Ovary (tissue), 3 donors: Measurements from ENCODE around the gene CACNA2D1.

Experiments
- CTCF ChIP-seq, 3 donors: fragments of 450-650 bp in 2 of 3; fragments of 200-600 bp in 1 of 3; IDR thresholded peaks; one replicate each; pipeline versions ENCODE4 v1.5.1 to v1.8.0; 2016 to 2022; ENCODE audit warnings: antibody characterized with exemption in 3 of 3, mild to moderate bottlenecking in 1 of 3
- POLR2A ChIP-seq: fragments of 450-650 bp; IDR thresholded peaks from one replicate; pipeline ENCODE4 v1.6.1; 2017; ENCODE audit warnings: antibody characterized with exemption, mild to moderate bottlenecking, moderate library complexity
- donor health status: DM: no; HTN: no; CAD: no.

DNA sequence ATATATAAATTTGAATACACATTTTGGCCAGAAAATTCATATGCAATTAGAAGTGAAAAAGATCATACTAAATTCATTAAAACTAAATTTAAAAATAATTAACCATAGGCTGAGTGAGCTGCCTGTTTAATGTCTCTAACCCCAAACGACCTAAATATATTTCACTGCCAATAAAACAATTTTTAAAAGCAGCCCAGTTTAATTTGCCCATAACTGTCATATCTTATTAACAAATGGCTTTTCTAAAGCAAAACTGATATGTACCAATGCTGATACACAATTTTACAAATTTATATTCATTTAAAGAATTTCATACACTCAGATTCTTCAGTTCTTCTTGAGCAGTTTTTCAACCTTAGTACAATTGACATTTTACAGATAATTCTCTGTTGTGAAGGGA, 99.9 kb downstream of the CACNA2D1 start:
- TF ChIP-seq POLR2A: no peak
- TF ChIP-seq CTCF (IDR thresholded peaks at IDR 0.05): no peak
